GM23248 (cell line): Measurements from ENCODE around the gene PITPNM3. TPM values are rescaled to one million over a fixed set of nuclear protein-coding genes. Genes with fewer than 3 reads are reported as not detected.

ENCODE experiments used
- DNase-seq: peaks from one replicate; pipeline ENCODE4 v3.0.0-alpha.2; 2015
- H2AFZ ChIP-seq: fragments of 200-600 bp; sonication (generic); 2 replicates; pipeline ENCODE4 v1.6.1; 2016; ENCODE audit warnings: antibody characterized with exemption
- H3F3A ChIP-seq: fragments of 200-600 bp; sonication (generic); 2 replicates; pipeline ENCODE4 v1.6.1; 2016; ENCODE audit warnings: mild to moderate bottlenecking, antibody characterized with exemption, mixed run types; ENCODE audit not compliant: insufficient read depth
- H3K27ac ChIP-seq: fragments of 200-600 bp; sonication (generic); 2 replicates; pipeline ENCODE4 v1.5.1; 2016; ENCODE audit warnings: mild to moderate bottlenecking
- H3K27me3 ChIP-seq: fragments of 200-600 bp; sonication (generic); replicated peaks from 2 replicates; pipeline ENCODE4 v1.6.1; 2016; ENCODE audit warnings: mild to moderate bottlenecking; ENCODE audit not compliant: insufficient read depth
- H3K36me3 ChIP-seq: fragments of 200-600 bp; sonication (generic); 2 replicates; pipeline ENCODE4 v1.6.1; 2016; ENCODE audit warnings: low read depth, mild to moderate bottlenecking
- H3K4me1 ChIP-seq: fragments of 200-600 bp; sonication (generic); 2 replicates; pipeline ENCODE4 v1.6.1; 2016; ENCODE audit warnings: mild to moderate bottlenecking; ENCODE audit not compliant: insufficient read depth
- H3K4me2 ChIP-seq: fragments of 200-600 bp; sonication (generic); one replicate; pipeline ENCODE4 v1.6.1; 2016; ENCODE audit warnings: mild to moderate bottlenecking; ENCODE audit not compliant: unreplicated experiment
- H3K4me3 ChIP-seq: fragments of 200-600 bp; sonication (generic); 2 replicates; pipeline ENCODE4 v1.5.1; 2016; ENCODE audit warnings: mild to moderate bottlenecking
- H3K79me2 ChIP-seq: fragments of 200-600 bp; sonication (generic); 2 replicates; pipeline ENCODE4 v1.6.1; 2016; ENCODE audit warnings: mild to moderate bottlenecking; ENCODE audit not compliant: insufficient read depth
- H3K9ac ChIP-seq: fragments of 200-600 bp; sonication (generic); 2 replicates; pipeline ENCODE4 v1.6.1; 2016; ENCODE audit warnings: mild to moderate bottlenecking
- H3K9me2 ChIP-seq: fragments of 200-600 bp; sonication (generic); 2 replicates; pipeline ENCODE4 v1.6.1; 2016; ENCODE audit warnings: mixed run types, mild to moderate bottlenecking, moderate library complexity; ENCODE audit not compliant: insufficient read depth
- H3K9me3 ChIP-seq: fragments of 200-600 bp; sonication (generic); one replicate; pipeline ENCODE4 v1.6.1; 2017; ENCODE audit warnings: low read depth
- H4K20me1 ChIP-seq: fragments of 200-600 bp; sonication (generic); 2 replicates; pipeline ENCODE4 v1.6.0; 2016; ENCODE audit not compliant: insufficient read depth
- EZH2 ChIP-seq: fragments of 200-600 bp; sonication (generic); IDR thresholded peaks from 2 replicates; pipeline ENCODE4 v1.6.1; 2018; ENCODE audit warnings: antibody characterized with exemption, mild to moderate bottlenecking; ENCODE audit not compliant: insufficient read depth, poor library complexity, severe bottlenecking
- EZH2phosphoT487 ChIP-seq: fragments of 200-600 bp; sonication (generic); IDR thresholded peaks from 2 replicates; pipeline ENCODE4 v1.6.1; 2018; ENCODE audit warnings: antibody characterized with exemption, moderate library complexity, mild to moderate bottlenecking, low read depth; ENCODE audit not compliant: insufficient read depth
- WGBS, 2 experiments: methylation state at CpG; one replicate each; pipeline ENCODE4 v1.1.6; 2015 to 2017; ENCODE audit warnings: low lambda C conversion rate in 2 of 2, low coverage in 1 of 2; ENCODE audit errors: missing lambda C conversion rate in 2 of 2; 5-methylcytosine and 5-hydroxymethylcytosine counted together
- in situ Hi-C: fragments of 300-500 bp; cut with MboI; formaldehyde crosslinking; loops from 2 replicates; pipeline ENCODE4 v1.15.0; 2020
- polyA plus RNA-seq: library from polyadenylated mRNA; unstranded; fragments of >200 nt; fragmentation: Nextera tagmentation; extraction: Ambion mirVana; gene quantifications from 2 replicates; pipeline ENCODE4 v1.2.1, GENCODE V29; 2016
- total RNA-seq: library from RNA; depleted of rRNA; stranded (reverse); fragments of >200 nt; shearing (Covaris generic); gene quantifications from 2 replicates; pipeline ENCODE4 v1.2.3, GENCODE V29; 2014

The PITPNM3 gene
- total and polyA plus RNA-seq, 2 experiments from 2014 or later: 6.5 to 12.8 TPM

DNA sequence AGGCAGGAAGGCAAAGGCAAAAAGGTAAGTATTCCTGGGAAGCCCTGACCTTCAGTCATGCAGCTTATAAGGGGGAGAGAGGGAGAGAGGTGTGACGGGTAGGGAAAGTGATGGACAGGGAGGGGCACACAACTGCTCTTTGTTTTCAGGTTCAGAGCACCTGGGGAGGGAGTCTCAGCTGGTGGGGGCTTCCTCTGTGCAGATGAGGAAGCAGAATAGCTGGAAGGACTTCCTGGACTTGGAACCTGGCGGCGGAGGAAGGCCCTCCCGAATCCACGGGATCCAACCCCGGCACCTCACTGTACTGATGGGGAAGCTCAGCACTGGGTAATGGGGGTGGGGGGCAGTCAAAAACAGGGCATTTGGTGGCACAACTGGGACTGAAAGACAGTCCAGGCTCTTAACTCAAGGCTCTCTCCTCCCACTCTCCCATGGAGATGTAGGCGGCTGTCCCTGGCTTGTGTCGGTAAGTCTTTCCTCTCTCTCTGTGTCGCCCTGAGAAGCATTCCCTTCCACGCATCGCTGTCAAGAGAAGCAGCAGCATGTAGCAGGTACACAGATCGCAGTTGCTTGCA, 11.9 kb upstream of the PITPNM3 start:
- TF ChIP-seq EZH2 (no peak), EZH2phosphoT487 (no peak)
- Histone ChIP-seq H3K27ac (no peak overlapping the region), H3K4me3 (no peak overlapping the region), H3K4me1 (peaks cover 4% of the 10 kb centered on the region; the same call in 1 of the 2 replicates), H3K9ac (no peak overlapping the region), H3K9me3 (no peaks in the 10 kb centered on the region), H2AFZ (no peak overlapping the region), H3K27me3 (no peaks in the 10 kb centered on the region), H4K20me1 (no peaks in the 10 kb centered on the region), H3K4me2 (no peak overlapping the region), H3K79me2 (no peaks in the 10 kb centered on the region), H3K36me3 (no peaks in the 10 kb centered on the region), H3F3A (no peaks in the 10 kb centered on the region), H3K9me2 (no peaks in the 10 kb centered on the region)
- 91 to 94% methylated on average over 12 of the region's 12 CpGs for WGBS, 2 experiments
- in situ Hi-C loops: no loop called here
- DNase-seq: no peak

DNA sequence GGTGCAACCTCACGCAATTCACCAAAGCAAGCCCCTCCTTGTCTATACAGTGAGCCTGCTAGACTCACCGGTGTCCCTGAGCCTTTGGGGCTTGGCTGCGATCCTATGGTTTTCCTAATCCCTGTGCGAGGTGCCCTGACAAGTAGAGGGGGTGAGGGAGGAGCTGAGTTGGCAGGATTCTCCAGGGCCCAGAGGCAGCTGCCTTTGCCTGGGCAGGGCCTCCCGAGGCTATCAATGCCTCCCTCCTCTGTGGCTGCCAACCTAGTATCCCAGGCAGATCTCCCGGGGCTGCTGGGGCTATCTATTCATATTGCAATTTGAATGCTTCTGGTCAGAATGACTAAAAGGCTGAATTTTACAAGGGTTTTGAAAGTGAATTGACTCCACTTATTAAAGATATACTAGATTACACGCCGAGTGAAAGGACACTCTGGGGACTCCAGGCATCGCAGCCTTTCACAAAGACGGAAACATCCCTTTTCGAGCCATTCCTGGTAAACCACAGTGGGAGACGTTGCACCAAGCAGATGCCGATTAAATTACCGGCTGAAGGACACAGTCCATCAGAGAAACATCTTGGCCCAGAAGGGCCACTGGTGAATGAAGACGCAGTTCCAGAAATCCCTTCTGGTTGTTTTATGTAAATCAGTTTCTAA, 11.3 kb upstream of the PITPNM3 start:
- Histone ChIP-seq H3K79me2 (no peaks in the 10 kb centered on the region), H3K27ac (no peak overlapping the region), H3K9me2 (no peaks in the 10 kb centered on the region), H3K4me3 (no peak overlapping the region), H3K36me3 (no peaks in the 10 kb centered on the region), H3K4me1 (peaks cover 4% of the 10 kb centered on the region; the same call in 1 of the 2 replicates), H4K20me1 (no peaks in the 10 kb centered on the region), H3K9ac (no peak overlapping the region), H3K4me2 (no peak overlapping the region), H3F3A (no peaks in the 10 kb centered on the region), H3K27me3 (no peaks in the 10 kb centered on the region), H2AFZ (no peak overlapping the region), H3K9me3 (no peaks in the 10 kb centered on the region)
- 74 to 75% methylated on average over 15 of the region's 15 CpGs for WGBS, 2 experiments
- peak; percentile 23 for DNase-seq
- in situ Hi-C loops: no loop called here
- TF ChIP-seq EZH2phosphoT487: no peak
- TF ChIP-seq EZH2: no peak

GRCh38 chr17:6561446-6561845, 5.1 kb upstream of the PITPNM3 start:
- Histone ChIP-seq H3K27me3 (no peaks in the 10 kb centered on the region), H3K27ac (no peak overlapping the region), H3K9me3 (no peaks in the 10 kb centered on the region), H3K9ac (no peak overlapping the region), H3K36me3 (no peaks in the 10 kb centered on the region), H3F3A (no peaks in the 10 kb centered on the region; the same call in 1 of the 2 replicates), H3K4me1 (no peaks in the 10 kb centered on the region), H3K4me3 (no peak overlapping the region), H3K4me2 (no peak overlapping the region), H2AFZ (no peak overlapping the region), H4K20me1 (no peaks in the 10 kb centered on the region), H3K79me2 (no peaks in the 10 kb centered on the region), H3K9me2 (no peaks in the 10 kb centered on the region)
- DNase-seq: no peak
- TF ChIP-seq EZH2: no peak
- TF ChIP-seq EZH2phosphoT487: no peak
- in situ Hi-C loops: no loop called here

DNA sequence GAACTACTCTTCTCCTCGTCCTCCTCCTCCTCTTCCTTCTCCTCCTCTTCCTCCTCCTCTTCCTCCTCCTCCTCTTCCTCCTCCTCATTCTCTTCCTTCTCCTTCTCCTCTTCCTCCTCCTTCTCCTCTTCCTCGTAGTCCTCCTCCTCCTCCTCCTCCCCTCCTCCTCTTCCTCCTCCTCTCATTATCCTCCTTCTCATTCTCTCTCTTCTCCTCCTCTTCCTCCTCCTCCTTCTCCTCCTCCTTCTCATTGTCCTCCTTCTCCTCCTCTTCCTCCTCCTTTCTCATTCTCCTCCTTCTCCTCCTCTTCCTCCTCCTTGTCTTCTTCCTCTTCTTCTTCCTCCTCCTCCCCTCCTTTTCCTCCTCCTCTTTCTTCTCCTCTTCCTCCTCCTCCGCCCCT, 4.1 kb upstream of the PITPNM3 start:
- no peaks in the 10 kb centered on the region for H3K9me2 ChIP-seq
- no peaks in the 10 kb centered on the region for H3K27me3 ChIP-seq
- TF ChIP-seq EZH2 (no peak), EZH2phosphoT487 (no peak)
- H2AFZ ChIP-seq: no peak overlapping the region
- no peaks in the 10 kb centered on the region for H3K36me3 ChIP-seq
- no peak overlapping the region for H3K9ac ChIP-seq
- no peak overlapping the region for H3K27ac ChIP-seq
- no peak overlapping the region for H3K4me2 ChIP-seq
- H4K20me1 ChIP-seq: no peaks in the 10 kb centered on the region
- no peak overlapping the region for H3K4me3 ChIP-seq
- H3F3A ChIP-seq: no peaks in the 10 kb centered on the region; the same call in 1 of the 2 replicates
- WGBS, 2 experiments: 59 to 80% methylated on average over 2 to 3 of the region's 3 CpGs
- no peaks in the 10 kb centered on the region for H3K79me2 ChIP-seq
- no peaks in the 10 kb centered on the region for H3K4me1 ChIP-seq
- no peak for DNase-seq
- no peaks in the 10 kb centered on the region for H3K9me3 ChIP-seq
- in situ Hi-C loops: no loop called here
